ENCODE results near the gene CADM3. TPM values are rescaled to one million over a fixed set of nuclear protein-coding genes. Genes with fewer than 3 reads are reported as not detected.

The CADM3 gene
- total RNA-seq, 1 donor from 2014 or later = 0.85 TPM

GRCh38 chr1:159173320-159173719, 1.9 kb downstream of the CADM3 start:
- no peak for DNase-seq (ENCODE audit: low read depth)

- no peak for DNase-seq (ENCODE audit: low read depth)
Observed at GRCh38 chr1:159175571-159175970, 4.2 kb downstream of the CADM3 start.

- DNase-seq (ENCODE audit: low read depth) = peak; percentile 72
Observed at GRCh38 chr1:159177272-159177907, 6.0 kb downstream of the CADM3 start.

- DNase-seq (ENCODE audit: low read depth) = no peak
Observed at GRCh38 chr1:159179906-159180305, 8.5 kb downstream of the CADM3 start.

- no peak for DNase-seq (ENCODE audit: low read depth)
Observed at GRCh38 chr1:159180516-159180915, 9.1 kb downstream of the CADM3 start.

- DNase-seq (ENCODE audit: low read depth) = no peak
Observed at GRCh38 chr1:159181328-159182024, 10.1 kb downstream of the CADM3 start.

- no peak for DNase-seq (ENCODE audit: low read depth)
Observed at GRCh38 chr1:159184201-159184600, 12.8 kb downstream of the CADM3 start.

- DNase-seq (ENCODE audit: low read depth) = no peak
Observed at GRCh38 chr1:159185121-159185520, 13.7 kb downstream of the CADM3 start.

- no peak for DNase-seq (ENCODE audit: low read depth)
Observed at GRCh38 chr1:159187033-159187432, 15.6 kb downstream of the CADM3 start.

- no peak for DNase-seq (ENCODE audit: low read depth)
Observed at GRCh38 chr1:159187647-159188374, 16.4 kb downstream of the CADM3 start.

GRCh38 chr1:159188375-159188788, 17.0 kb downstream of the CADM3 start:
- DNase-seq (ENCODE audit: low read depth) = peak; percentile 23

GRCh38 chr1:159190441-159190840, 19.0 kb downstream of the CADM3 start:
- DNase-seq (ENCODE audit: low read depth) = no peak

GRCh38 chr1:159196543-159196942, 25.1 kb downstream of the CADM3 start:
- no peak for DNase-seq (ENCODE audit: low read depth)

GRCh38 chr1:159197561-159198557, 26.4 kb downstream of the CADM3 start:
- DNase-seq (ENCODE audit: low read depth) = peak; percentile 66

GRCh38 chr1:159199901-159200300, 28.5 kb downstream of the CADM3 start:
- no peak for DNase-seq (ENCODE audit: low read depth)

- DNase-seq (ENCODE audit: low read depth) = no peak
Observed at GRCh38 chr1:159200769-159201168, 29.4 kb downstream of the CADM3 start.

- no peak for DNase-seq (ENCODE audit: low read depth)
Observed at GRCh38 chr1:159201642-159202041, 30.2 kb downstream of the CADM3 start.

- no peak for DNase-seq (ENCODE audit: low read depth)
Observed at GRCh38 chr1:159203610-159204009, 32.2 kb downstream of the CADM3 start.

- DNase-seq (ENCODE audit: low read depth) = no peak
Observed at GRCh38 chr1:159204161-159205141, 33.0 kb downstream of the CADM3 start, which contains the start of gene ACKR1. Gene ACKR1, plus strand, starts transcription at chr1:159204875. Its CDS starts 85 bp downstream, at chr1:159204960.

- no peak for DNase-seq (ENCODE audit: low read depth)
Observed at GRCh38 chr1:159205225-159205624, 33.8 kb downstream of the CADM3 start.
